ENCODE data around the gene TCF3.
A peak's percentile ranks its signal among the peaks of the same experiment; 100 is the strongest.

TCF3 gene

DNA sequence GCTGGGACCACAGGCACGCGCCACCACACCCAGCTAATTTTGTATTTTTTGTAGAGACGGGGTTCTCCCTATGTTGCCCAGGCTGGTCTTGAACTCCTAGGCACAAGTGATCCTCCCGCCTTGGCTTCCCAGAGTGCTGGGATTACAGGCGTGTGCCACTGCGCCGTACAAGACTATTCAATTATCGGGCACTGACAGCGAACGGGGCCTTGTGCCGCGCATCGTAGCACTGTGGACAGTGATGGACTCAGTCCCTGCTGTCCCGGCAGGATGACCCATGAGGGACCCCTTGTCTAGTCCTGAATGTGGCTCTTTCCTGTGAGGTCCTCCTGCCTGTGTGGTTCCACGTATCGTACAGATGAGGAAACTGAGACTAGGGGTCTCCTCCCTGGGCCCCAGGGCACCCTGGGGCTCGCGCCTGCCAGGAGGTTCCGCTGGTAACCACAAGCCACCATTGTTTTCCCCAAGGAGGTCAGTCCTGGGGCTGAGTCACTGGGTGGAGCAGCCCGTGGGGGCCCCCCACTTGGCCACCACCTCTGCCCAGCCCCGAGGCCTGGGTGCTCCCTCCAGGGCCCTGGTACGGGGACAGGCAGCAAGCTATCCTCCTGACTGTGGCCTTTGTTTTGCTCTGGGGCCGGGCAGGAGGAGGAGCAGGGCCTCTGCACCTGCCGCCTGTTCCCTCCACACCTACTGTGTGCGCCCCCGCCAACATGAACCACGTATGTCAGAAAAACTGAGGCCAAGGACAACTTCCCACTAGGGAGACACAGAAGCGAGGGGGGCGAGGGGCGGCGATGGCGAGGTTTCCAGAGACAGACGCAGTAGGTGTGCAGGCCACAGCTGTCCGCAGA, 2.9 kb upstream of the TCF3 start:
- H3K9me3 ChIP-seq (ENCODE audit: insufficient read depth, low read length), result no peaks in the 10 kb centered on the region
- no peak overlapping the region for H3K4me3 ChIP-seq (ENCODE audit: insufficient read length, low read depth)
- H3K36me3 ChIP-seq (ENCODE audit: insufficient read depth, insufficient read length, low read length), result peaks cover under 1% of the 10 kb centered on the region
- peaks cover 18% of the 10 kb centered on the region for H3K4me1 ChIP-seq (ENCODE audit: insufficient read depth, insufficient read length)
- H3K9ac ChIP-seq (ENCODE audit: insufficient read length, low read depth), result no peak overlapping the region
- no peaks in the 10 kb centered on the region for H3K27me3 ChIP-seq (ENCODE audit: insufficient read depth, insufficient read length)
- DNase-seq (ENCODE audit: low read depth, low spot score), result no peak
- TF ChIP-seq ZNF274 (IDR thresholded peaks at IDR 0.05; ENCODE audit: low read depth, low read length), result no peak
- TF ChIP-seq YY1 (IDR thresholded peaks at IDR 0.05; ENCODE audit: insufficient read depth, insufficient read length), result no peak
- no peak for TF ChIP-seq SUZ12 (IDR thresholded peaks at IDR 0.05; ENCODE audit: extremely low read depth, insufficient read depth, insufficient read length)

DNA sequence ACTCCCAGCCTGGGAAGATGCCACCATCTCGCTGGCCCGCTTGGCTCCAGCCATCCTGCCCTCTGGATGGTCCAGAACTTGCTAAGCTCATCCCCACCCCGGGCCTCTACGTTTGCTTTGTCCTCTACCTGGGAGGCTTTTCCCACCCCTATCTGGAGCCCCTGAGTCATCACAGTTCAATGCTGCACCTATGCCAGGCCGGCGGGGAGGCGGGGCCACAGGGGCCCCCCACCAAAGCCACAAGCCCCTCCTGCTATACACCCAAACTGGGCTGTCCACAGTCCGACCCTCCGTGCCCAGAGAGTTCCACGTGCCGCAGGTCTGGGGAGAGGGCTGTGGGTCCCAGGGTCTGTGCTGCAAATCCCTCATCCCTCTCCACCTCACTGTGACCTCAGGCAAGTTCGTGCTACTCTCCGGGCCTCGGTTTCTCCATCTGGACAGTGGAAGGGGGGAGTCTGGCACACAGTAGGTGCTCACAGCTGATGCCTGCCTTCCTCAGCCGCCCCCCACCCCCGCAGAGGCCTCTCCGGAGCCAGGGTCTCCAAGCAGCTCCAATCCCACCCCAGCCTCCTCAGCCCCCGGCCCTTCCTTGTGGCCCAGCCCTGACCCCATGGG, 1.9 kb upstream of the TCF3 start:
- no peak overlapping the region for H3K4me3 ChIP-seq (ENCODE audit: insufficient read length, low read depth)
- H3K4me1 ChIP-seq (ENCODE audit: insufficient read depth, insufficient read length), result peaks cover 25% of the 10 kb centered on the region
- no peak overlapping the region for H3K9ac ChIP-seq (ENCODE audit: insufficient read length, low read depth)
- DNase-seq (ENCODE audit: low read depth, low spot score), result no peak
- no peaks in the 10 kb centered on the region for H3K27me3 ChIP-seq (ENCODE audit: insufficient read depth, insufficient read length)
- peaks cover 3% of the 10 kb centered on the region; the same call in 1 of the 2 replicates for H3K9me3 ChIP-seq (ENCODE audit: insufficient read depth, low read length)
- TF ChIP-seq YY1 (IDR thresholded peaks at IDR 0.05; ENCODE audit: insufficient read depth, insufficient read length) (no peak), ZNF274 (IDR thresholded peaks at IDR 0.05; ENCODE audit: low read depth, low read length) (no peak), SUZ12 (IDR thresholded peaks at IDR 0.05; ENCODE audit: extremely low read depth, insufficient read depth, insufficient read length) (no peak)
- H3K36me3 ChIP-seq (ENCODE audit: insufficient read depth, insufficient read length, low read length), result peaks cover 11% of the 10 kb centered on the region

DNA sequence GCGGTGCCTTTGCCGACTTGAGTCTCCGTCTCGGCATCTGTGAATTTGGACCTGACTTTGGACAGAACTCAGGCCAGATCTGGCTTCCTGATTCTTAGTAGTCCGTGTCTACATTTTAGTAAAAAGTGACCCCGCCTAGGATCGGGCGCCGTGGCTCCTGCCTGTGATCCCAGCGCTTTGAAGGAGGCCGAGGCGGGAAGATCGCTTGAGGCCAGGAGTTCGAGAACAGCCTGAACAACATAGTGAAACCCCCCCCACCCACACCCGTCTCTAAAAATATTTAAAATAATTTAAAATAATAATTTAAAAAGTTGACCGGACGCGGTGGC, 849 bp upstream of the TCF3 start:
- peaks cover 31% of the 10 kb centered on the region for H3K4me1 ChIP-seq (ENCODE audit: insufficient read depth, insufficient read length)
- peak overlapping the region; percentile 83 for H3K9ac ChIP-seq (ENCODE audit: insufficient read length, low read depth)
- no peaks in the 10 kb centered on the region for H3K27me3 ChIP-seq (ENCODE audit: insufficient read depth, insufficient read length)

DNA sequence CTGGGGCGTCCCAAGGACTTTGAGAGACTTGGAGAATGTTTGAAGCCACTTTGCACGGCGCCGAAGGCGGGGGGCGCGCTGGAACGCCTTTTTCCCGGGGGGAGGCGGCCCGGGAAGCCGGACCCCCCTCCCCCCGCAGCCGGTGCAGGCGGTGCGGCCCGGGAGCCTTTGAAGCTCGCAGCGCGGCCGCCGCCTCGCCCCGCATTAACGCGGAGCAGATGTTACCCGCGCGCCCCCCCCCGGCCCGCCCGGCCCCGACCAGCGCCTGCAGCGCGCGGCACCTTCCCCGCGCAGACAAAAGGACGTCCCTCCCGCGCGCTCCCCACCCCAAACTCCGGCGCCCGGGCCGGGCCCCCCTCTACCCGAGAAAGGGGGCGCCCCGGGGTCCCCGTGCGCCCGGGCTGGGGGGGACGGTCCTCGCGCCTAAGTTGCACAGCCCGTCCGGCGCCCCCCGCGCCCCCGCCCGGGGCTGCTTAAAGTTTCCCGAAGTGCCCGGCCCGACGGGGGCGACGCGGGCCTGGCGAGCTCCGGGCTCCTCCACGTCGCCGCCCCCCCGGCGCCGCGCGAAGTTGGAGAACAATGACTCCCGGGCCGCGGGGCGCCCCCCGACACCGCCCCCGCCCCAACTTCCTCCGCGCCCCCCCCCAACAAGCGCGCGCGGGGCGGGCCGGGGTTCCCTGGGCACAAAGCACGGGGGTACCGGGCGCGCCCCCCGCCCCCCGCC, 685 bp downstream of the TCF3 start:
- no peak for DNase-seq (ENCODE audit: low read depth, low spot score)
- peak overlapping the region; percentile 76 for H3K4me3 ChIP-seq (ENCODE audit: insufficient read length, low read depth)
- H3K9ac ChIP-seq (ENCODE audit: insufficient read length, low read depth), result peak overlapping the region; percentile 90
- peaks cover 14% of the 10 kb centered on the region; the same call in 1 of the 2 replicates for H3K9me3 ChIP-seq (ENCODE audit: insufficient read depth, low read length)
- H3K36me3 ChIP-seq (ENCODE audit: insufficient read depth, insufficient read length, low read length), result peaks cover 34% of the 10 kb centered on the region
- no peaks in the 10 kb centered on the region for H3K27me3 ChIP-seq (ENCODE audit: insufficient read depth, insufficient read length)
- peaks cover 29% of the 10 kb centered on the region for H3K4me1 ChIP-seq (ENCODE audit: insufficient read depth, insufficient read length)
- no peak for TF ChIP-seq YY1 (IDR thresholded peaks at IDR 0.05; ENCODE audit: insufficient read depth, insufficient read length)
- no peak for TF ChIP-seq ZNF274 (IDR thresholded peaks at IDR 0.05; ENCODE audit: low read depth, low read length)
- TF ChIP-seq SUZ12 (IDR thresholded peaks at IDR 0.05; ENCODE audit: extremely low read depth, insufficient read depth, insufficient read length), result no peak

More for the DNA sequence above, 849 bp upstream of the TCF3 start:
- DNase-seq (ENCODE audit: low read depth, low spot score), result no peak
- H3K9me3 ChIP-seq (ENCODE audit: insufficient read depth, low read length), result peaks cover 13% of the 10 kb centered on the region; the same call in 1 of the 2 replicates
- peaks cover 21% of the 10 kb centered on the region for H3K36me3 ChIP-seq (ENCODE audit: insufficient read depth, insufficient read length, low read length)
- peak overlapping the region; percentile 78 for H3K4me3 ChIP-seq (ENCODE audit: insufficient read length, low read depth)
- no peak for TF ChIP-seq ZNF274 (IDR thresholded peaks at IDR 0.05; ENCODE audit: low read depth, low read length)
- TF ChIP-seq YY1 (IDR thresholded peaks at IDR 0.05; ENCODE audit: insufficient read depth, insufficient read length), result no peak
- TF ChIP-seq SUZ12 (IDR thresholded peaks at IDR 0.05; ENCODE audit: extremely low read depth, insufficient read depth, insufficient read length), result no peak

DNA sequence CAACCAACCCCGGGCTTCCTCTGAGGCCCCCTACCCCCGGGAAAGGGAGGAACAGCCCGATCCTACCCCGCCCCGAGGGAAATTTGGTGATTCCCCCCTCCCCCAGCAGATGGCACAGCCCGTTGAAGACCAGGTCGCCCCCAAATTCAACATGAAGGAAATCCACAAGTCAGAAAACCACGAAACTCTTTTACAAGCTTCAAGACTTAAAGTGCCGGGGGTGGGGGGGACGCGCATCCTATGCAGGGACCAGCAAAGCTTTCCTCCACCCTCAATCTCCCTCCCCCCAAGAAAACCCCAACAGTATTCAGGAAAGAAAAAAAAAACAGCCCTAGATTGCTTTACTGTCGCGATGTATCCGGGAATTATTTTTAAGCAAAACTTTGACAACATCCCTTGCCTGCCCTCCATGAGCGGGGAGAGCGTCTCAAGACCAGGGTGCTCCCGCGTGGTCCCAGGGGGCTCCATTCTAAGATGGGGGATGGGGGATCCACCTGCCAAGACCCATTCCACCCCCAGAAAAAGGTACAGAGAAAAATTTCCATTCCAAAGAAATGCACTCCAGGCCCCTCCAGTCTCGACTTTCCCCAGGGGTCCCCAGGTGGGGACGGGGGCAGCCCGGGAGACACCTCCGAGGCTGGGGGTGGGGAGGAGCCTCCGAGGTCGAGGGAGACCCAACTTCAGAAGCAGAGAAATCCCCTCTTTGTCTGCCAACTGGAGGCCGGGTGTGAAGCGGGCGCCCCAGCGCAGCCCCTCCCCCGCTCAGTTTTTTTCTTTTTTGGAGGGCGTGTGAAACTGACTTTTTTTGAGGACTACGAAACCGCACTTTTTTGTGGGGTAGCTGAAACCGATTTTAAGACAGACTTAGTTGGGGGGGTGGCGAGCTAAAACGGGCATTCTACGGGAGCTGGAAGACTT, 1.5 kb downstream of the TCF3 start:
- peaks cover 34% of the 10 kb centered on the region for H3K4me1 ChIP-seq (ENCODE audit: insufficient read depth, insufficient read length)
- H3K9ac ChIP-seq (ENCODE audit: insufficient read length, low read depth), result peak overlapping the region; percentile 90
- TF ChIP-seq SUZ12 (IDR thresholded peaks at IDR 0.05; ENCODE audit: extremely low read depth, insufficient read depth, insufficient read length) (no peak), YY1 (IDR thresholded peaks at IDR 0.05; ENCODE audit: insufficient read depth, insufficient read length) (no peak), ZNF274 (IDR thresholded peaks at IDR 0.05; ENCODE audit: low read depth, low read length) (no peak)
- peaks cover 14% of the 10 kb centered on the region; the same call in 1 of the 2 replicates for H3K9me3 ChIP-seq (ENCODE audit: insufficient read depth, low read length)
- no peak for DNase-seq (ENCODE audit: low read depth, low spot score)
- H3K27me3 ChIP-seq (ENCODE audit: insufficient read depth, insufficient read length), result no peaks in the 10 kb centered on the region
- H3K36me3 ChIP-seq (ENCODE audit: insufficient read depth, insufficient read length, low read length), result peaks cover 43% of the 10 kb centered on the region
- peak overlapping the region; percentile 76 for H3K4me3 ChIP-seq (ENCODE audit: insufficient read length, low read depth)
